PC-9 (cell line): ENCODE measurements around the gene IQCF2. TPM values are rescaled to one million over a fixed set of nuclear protein-coding genes. Genes with fewer than 3 reads are reported as not detected.
"Not testable (repeated sequence)": the region's sequence is repeated elsewhere in the genome, so short reads cannot be mapped to it uniquely, and the experiment has no call there.

Experiments used
- BruUV-seq: library from RNA; stranded (reverse); fragments of 400-500 nt; replicated peaks from 2 replicates; lab custom pipeline; 2021; lab: Mats Ljungman, UMichigan
- CTCF ChIA-PET: fragments of 300-600 bp; sonication (Branson Sonifier 250); formaldehyde crosslinking; loops from one replicate; lab custom pipeline; 2022; ENCODE audit warnings: antibody characterized with exemption; lab: Charles Lee
- POLR2A ChIA-PET: fragments of 300-600 bp; sonication (Branson Sonifier 250); formaldehyde crosslinking; loops from one replicate; lab custom pipeline; 2022; ENCODE audit warnings: antibody characterized with exemption; ENCODE audit not compliant: unreplicated experiment; lab: Charles Lee
- DNase-seq, 2 experiments: peaks; one replicate each; pipeline versions ENCODE4 v3.0.0 to v3.0.0-alpha.2; 2015 to 2022; ENCODE audit warnings: mixed read lengths in 1 of 2
- H2AFZ ChIP-seq: fragments of 200-600 bp; sonication (generic); 2 replicates; pipeline ENCODE4 v1.8.1; 2017; ENCODE audit warnings: antibody characterized with exemption
- H3F3A ChIP-seq: fragments of 200-600 bp; sonication (generic); 2 replicates; pipeline ENCODE4 v1.8.1; 2017; ENCODE audit warnings: antibody characterized with exemption, mild to moderate bottlenecking, low read depth; ENCODE audit not compliant: insufficient read depth
- H3K27ac ChIP-seq: fragments of 200-600 bp; sonication (generic); 2 replicates; pipeline ENCODE4 v1.6.1; 2016; ENCODE audit warnings: mixed run types
- H3K27me3 ChIP-seq: fragments of 200-600 bp; sonication (generic); 2 replicates; pipeline ENCODE4 v1.6.1; 2016; ENCODE audit warnings: low read depth, mixed run types; ENCODE audit not compliant: insufficient read depth
- H3K36me3 ChIP-seq: fragments of 200-600 bp; sonication (generic); 2 replicates; pipeline ENCODE4 v1.6.1; 2016; ENCODE audit warnings: low read depth, mixed run types
- H3K4me1 ChIP-seq: fragments of 200-600 bp; sonication (generic); replicated peaks from 2 replicates; pipeline ENCODE4 v1.6.1; 2016; ENCODE audit warnings: mixed run types; ENCODE audit not compliant: insufficient read depth
- H3K4me2 ChIP-seq: fragments of 200-600 bp; sonication (generic); 2 replicates; pipeline ENCODE4 v1.6.1; 2017; ENCODE audit warnings: mixed run types
- H3K4me3 ChIP-seq: fragments of 200-600 bp; sonication (generic); 2 replicates; pipeline ENCODE4 v1.6.1; 2016; ENCODE audit warnings: mixed run types
- H3K79me2 ChIP-seq: fragments of 200-600 bp; sonication (generic); 2 replicates; pipeline ENCODE4 v1.6.1; 2017; ENCODE audit warnings: low read depth, mixed run types
- H3K9me2 ChIP-seq: fragments of 200-600 bp; sonication (generic); 2 replicates; pipeline ENCODE4 v1.8.1; 2017; ENCODE audit warnings: mild to moderate bottlenecking; ENCODE audit not compliant: insufficient read depth
- H3K9me3 ChIP-seq: fragments of 200-600 bp; sonication (generic); 2 replicates; pipeline ENCODE4 v1.8.1; 2016; ENCODE audit warnings: low read depth; ENCODE audit not compliant: insufficient read depth
- H4K20me1 ChIP-seq: fragments of 200-600 bp; sonication (generic); 2 replicates; pipeline ENCODE4 v1.8.1; 2017; ENCODE audit not compliant: insufficient read depth
- EZH2 ChIP-seq: fragments of 200-600 bp; sonication (generic); IDR thresholded peaks from 2 replicates; pipeline ENCODE4 v1.8.0; 2017; ENCODE audit warnings: antibody characterized with exemption, low read depth
- intact Hi-C: fragments of 100-400 bp; cut with micrococcal nuclease; formaldehyde crosslinking; loops from one replicate; pipeline ENCODE4 v1.10.0; 2022; ENCODE audit not compliant: unreplicated experiment
- total RNA-seq: library from RNA; stranded (reverse); gene quantifications from 2 replicates; pipeline ENCODE4 v1.2.3, GENCODE V29; 2021
- TF ChIP-seq, protein P1 (sequence below): fragments of 200-600 bp; sonication (generic); conservative IDR thresholded peaks from 2 replicates; pipeline ENCODE4 v1.6.1; 2017; ENCODE audit warnings: mixed run types, antibody characterized with exemption, mild to moderate bottlenecking, moderate library complexity

Gene IQCF2
- total RNA-seq, 1 experiment from 2014 or later = not detected

GRCh38 chr3:51894939-51895338 lies 33.5 kb downstream of the IQCF2 start:
- Histone ChIP-seq H3K36me3 (no peaks in the 10 kb centered on the region), H3K27ac (no peak overlapping the region), H3K4me2 (no peak overlapping the region), H3K4me3 (no peak overlapping the region), H3K79me2 (no peaks in the 10 kb centered on the region), H3K4me1 (no peaks in the 10 kb centered on the region), H3K9me3 (no peaks in the 10 kb centered on the region), H2AFZ (no peak overlapping the region), H3K27me3 (no peaks in the 10 kb centered on the region), H3K9me2 (no peaks in the 10 kb centered on the region), H4K20me1 (no peaks in the 10 kb centered on the region), H3F3A (no peaks in the 10 kb centered on the region)
- TF ChIP-seq, protein P1, sequence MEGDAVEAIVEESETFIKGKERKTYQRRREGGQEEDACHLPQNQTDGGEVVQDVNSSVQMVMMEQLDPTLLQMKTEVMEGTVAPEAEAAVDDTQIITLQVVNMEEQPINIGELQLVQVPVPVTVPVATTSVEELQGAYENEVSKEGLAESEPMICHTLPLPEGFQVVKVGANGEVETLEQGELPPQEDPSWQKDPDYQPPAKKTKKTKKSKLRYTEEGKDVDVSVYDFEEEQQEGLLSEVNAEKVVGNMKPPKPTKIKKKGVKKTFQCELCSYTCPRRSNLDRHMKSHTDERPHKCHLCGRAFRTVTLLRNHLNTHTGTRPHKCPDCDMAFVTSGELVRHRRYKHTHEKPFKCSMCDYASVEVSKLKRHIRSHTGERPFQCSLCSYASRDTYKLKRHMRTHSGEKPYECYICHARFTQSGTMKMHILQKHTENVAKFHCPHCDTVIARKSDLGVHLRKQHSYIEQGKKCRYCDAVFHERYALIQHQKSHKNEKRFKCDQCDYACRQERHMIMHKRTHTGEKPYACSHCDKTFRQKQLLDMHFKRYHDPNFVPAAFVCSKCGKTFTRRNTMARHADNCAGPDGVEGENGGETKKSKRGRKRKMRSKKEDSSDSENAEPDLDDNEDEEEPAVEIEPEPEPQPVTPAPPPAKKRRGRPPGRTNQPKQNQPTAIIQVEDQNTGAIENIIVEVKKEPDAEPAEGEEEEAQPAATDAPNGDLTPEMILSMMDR = no peak
- TF ChIP-seq EZH2 = no peak
- intact Hi-C loops = no loop called here
- ChIA-PET POLR2A (no interaction called here), CTCF (no interaction called here)
- DNase-seq = no peak
- BruUV-seq = no TSS peak

DNA sequence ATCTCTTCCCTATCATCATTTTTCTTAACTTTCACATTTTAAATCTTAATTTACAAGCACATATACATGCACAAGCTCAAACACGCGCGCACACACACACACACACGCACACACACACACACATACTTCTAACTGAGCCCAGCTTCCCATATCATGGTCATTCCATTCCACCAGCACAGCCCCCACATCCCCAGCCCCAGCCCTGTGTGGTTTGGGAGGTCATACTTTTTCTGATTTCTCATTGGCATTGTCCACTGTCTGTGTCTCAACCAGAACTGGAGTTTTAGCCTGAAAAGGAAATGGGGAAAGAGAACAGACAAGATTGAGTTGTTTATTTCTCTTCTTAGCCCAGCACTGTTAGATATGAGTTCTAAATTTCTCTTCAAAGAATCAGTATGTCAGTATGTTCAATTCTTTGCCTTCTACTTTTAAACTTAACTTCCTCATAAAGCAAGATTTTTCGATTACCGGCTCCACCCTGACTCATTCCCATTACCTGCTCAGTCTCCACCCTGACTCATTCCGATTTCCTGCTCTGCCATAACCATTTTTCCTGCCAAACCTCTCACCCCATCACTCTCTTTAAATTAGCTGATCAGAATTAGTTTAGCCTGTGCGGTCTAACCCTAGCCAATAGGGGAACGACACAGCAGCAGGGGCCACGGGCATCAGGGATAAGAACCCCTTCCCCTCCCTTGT lies 35.3 kb downstream of the IQCF2 start:
- peaks cover 2% of the 10 kb centered on the region for H3K4me1 ChIP-seq
- BruUV-seq = no TSS peak
- ChIA-PET CTCF (no interaction called here), POLR2A (no interaction called here)
- TF ChIP-seq EZH2 = no peak
- TF ChIP-seq, protein P1 = no peak
- H3K9me3 ChIP-seq = no peaks in the 10 kb centered on the region
- no peaks in the 10 kb centered on the region for H4K20me1 ChIP-seq
- no peak overlapping the region for H2AFZ ChIP-seq
- intact Hi-C loops = no loop called here
- H3F3A ChIP-seq = no peaks in the 10 kb centered on the region; the same call in 1 of the 2 replicates
- H3K27ac ChIP-seq = no peak overlapping the region
- no peak overlapping the region for H3K4me3 ChIP-seq
- H3K36me3 ChIP-seq = no peaks in the 10 kb centered on the region
- H3K9me2 ChIP-seq = no peaks in the 10 kb centered on the region
- H3K79me2 ChIP-seq = no peaks in the 10 kb centered on the region
- no peak for DNase-seq
- H3K4me2 ChIP-seq = no peak overlapping the region
- H3K27me3 ChIP-seq = no peaks in the 10 kb centered on the region

DNA sequence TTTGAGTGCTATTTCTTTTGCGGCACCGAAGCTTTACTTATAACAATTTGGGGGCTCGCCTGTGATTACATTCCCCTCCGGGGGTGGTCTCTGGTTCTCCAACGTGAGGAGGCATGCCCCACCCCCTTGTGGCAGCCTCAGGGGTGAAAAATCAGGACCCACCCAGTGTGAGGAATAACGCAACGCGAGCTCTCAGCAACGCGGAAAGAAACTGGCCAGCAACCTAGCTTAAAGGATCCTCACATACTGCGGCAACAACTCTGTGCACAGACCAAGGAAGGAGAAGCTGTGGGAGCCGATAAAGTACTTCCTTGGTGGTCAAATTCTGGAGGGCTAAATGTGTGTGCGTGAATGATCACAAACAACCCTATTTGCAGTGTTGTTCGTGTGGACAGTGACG lies 36.0 kb downstream of the IQCF2 start:
- Histone ChIP-seq H3K9me3 (no peaks in the 10 kb centered on the region), H3K36me3 (no peaks in the 10 kb centered on the region), H3K79me2 (no peaks in the 10 kb centered on the region), H3K27me3 (no peaks in the 10 kb centered on the region), H3K4me3 (no peak overlapping the region), H3K4me1 (peaks cover 7% of the 10 kb centered on the region), H4K20me1 (no peaks in the 10 kb centered on the region), H2AFZ (no peak overlapping the region), H3K9me2 (no peaks in the 10 kb centered on the region), H3F3A (peaks cover 4% of the 10 kb centered on the region), H3K4me2 (no peak overlapping the region), H3K27ac (no peak overlapping the region)
- BruUV-seq = no TSS peak
- TF ChIP-seq, protein P1 = no peak
- TF ChIP-seq EZH2 = no peak
- intact Hi-C loops = no loop called here
- no peak for DNase-seq
- ChIA-PET CTCF (no interaction called here), POLR2A (no interaction called here)

- H3K36me3 ChIP-seq, H2AFZ ChIP-seq, intact Hi-C loops, POLR2A ChIA-PET, CTCF ChIA-PET, H3K4me3 ChIP-seq, H3K9me2 ChIP-seq, H3K4me1 ChIP-seq, BruUV-seq, DNase-seq, H3K27ac ChIP-seq, H3K27me3 ChIP-seq, H4K20me1 ChIP-seq, H3K4me2 ChIP-seq, H3K79me2 ChIP-seq, H3K9me3 ChIP-seq: not testable (repeated sequence)
- H3F3A ChIP-seq = peaks cover 13% of the 10 kb centered on the region
These were observed 38.6 kb downstream of the IQCF2 start for GRCh38 chr3:51900043-51900442.

DNA sequence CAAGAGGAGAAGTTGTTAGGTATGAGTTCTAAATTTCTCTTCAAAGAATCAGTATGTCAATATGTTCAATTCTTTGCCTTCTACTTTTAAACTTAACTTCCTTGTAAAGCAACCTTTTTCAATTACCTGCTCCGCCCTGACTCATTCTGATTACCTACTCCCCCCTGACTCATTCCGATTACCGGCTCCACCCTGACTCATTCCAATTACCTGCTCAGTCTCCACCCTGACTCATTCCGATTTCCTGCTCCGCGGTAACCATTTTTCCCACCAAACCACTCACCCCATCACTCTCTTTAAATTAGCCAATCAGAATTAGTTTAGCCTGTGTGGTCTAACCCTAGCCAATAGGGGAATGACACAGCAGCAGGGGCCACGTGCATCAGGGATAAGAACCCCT lies 40.9 kb downstream of the IQCF2 start:
- H3K9me3 ChIP-seq, POLR2A ChIA-PET, H3K36me3 ChIP-seq, intact Hi-C loops, H3K4me3 ChIP-seq, CTCF ChIA-PET, H2AFZ ChIP-seq, H3K4me1 ChIP-seq, H3K9me2 ChIP-seq, BruUV-seq, H3K27me3 ChIP-seq, H4K20me1 ChIP-seq, H3K79me2 ChIP-seq: not testable (repeated sequence)
- peak overlapping the region; percentile 79 for H3K27ac ChIP-seq
- DNase-seq = peak; percentile 27 to 87
- peaks cover 13% of the 10 kb centered on the region for H3F3A ChIP-seq
- peak overlapping the region; percentile 34 for H3K4me2 ChIP-seq
